ENCODE results near the gene CST9L.

- TF ChIP-seq MYC (IDR thresholded peaks at IDR 0.05; ENCODE audit: low read depth, low read length) = no peak
- TF ChIP-seq CTCF (IDR thresholded peaks at IDR 0.05; ENCODE audit: low read depth, low read length) = no peak
- no peak for TF ChIP-seq POLR2A (IDR thresholded peaks at IDR 0.05; ENCODE audit: extremely low read depth, insufficient read length)
- no peak for TF ChIP-seq MAX (IDR thresholded peaks at IDR 0.05; ENCODE audit: low read depth, low read length)
Observed at GRCh38 chr20:23613676-23614075, 45.4 kb upstream of the CST9L start.
